GM21515 (cell line): ENCODE measurements around the gene GJD4.

Source experiments
- ATAC-seq: cut with Tn5 transposase; IDR thresholded peaks from one replicate; pipeline ENCODE4 v1.9.1; 2021; ENCODE audit not compliant: unreplicated experiment

GJD4 gene, protein sequence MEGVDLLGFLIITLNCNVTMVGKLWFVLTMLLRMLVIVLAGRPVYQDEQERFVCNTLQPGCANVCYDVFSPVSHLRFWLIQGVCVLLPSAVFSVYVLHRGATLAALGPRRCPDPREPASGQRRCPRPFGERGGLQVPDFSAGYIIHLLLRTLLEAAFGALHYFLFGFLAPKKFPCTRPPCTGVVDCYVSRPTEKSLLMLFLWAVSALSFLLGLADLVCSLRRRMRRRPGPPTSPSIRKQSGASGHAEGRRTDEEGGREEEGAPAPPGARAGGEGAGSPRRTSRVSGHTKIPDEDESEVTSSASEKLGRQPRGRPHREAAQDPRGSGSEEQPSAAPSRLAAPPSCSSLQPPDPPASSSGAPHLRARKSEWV

GRCh38 chr10:35605191-35605590, at the start of gene GJD4:
Gene GJD4, plus strand, starts transcription at chr10:35605341. Its CDS starts 227 bp downstream, at chr10:35605568.
- no peak for ATAC-seq

DNA sequence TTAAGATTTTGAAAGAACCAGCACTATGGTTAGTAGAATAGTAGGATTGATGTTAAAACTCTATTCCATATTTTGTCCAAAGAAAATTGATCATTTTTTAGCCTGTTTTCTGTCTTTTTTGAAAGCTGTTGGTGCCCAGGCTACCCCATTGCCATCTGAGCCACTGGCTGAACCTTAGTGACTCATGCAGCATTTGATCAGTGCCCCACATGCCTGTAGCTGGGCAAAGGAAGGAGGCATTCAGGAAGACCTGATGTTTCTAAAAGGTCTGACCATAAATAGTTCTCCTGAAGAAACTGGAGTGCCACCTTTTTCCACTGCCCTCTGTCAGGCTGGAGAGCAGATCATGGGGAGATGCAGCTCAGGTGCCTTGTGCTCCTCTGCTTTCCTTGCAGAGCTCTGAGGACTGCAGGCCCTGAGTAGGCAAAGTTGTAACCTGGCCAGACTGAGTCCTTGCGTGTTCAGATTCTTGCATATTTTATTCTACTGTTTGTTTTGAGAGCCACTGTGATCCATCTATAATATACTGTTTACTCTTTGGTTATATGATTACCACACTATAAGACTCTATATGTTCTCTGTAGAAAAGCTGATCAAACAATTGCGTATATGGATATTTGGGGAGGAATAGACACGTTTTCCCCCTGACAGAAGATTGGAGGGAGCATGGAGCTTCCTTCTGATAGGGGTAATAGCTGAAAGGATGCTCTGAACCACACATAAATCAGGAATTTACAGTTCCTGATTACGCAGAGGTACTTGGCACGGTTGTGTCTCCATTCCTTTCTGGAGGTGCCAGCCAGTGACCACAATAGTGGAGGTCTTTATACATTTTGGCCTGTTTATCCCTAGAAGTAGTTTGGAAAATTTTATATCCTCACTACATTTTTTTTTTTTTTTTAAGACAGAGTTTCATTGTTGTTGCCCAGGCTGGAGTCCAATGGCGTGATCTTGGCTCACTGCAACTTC, 48.9 kb upstream of the GJD4 start:
- no peak for ATAC-seq

DNA sequence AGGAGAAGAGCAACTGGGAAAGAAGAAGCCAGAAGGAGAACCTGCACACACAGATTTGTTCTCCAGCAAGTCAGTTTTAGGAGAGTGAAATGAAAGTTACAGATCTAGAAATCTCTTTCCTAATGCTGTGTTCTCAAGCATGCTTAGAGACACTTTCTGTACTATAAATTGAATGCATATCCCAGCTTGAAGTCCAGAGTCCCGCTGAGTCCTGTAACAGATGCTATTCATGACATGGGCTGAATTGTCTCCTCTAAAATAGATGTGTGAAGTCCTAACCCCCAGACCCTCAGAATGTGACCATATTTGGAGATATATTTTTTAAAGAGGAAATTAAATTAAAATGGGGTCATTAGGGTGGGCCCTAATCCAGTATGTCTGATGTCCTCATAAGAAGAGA, 46.9 kb upstream of the GJD4 start:
- no peak for ATAC-seq

- ATAC-seq, result no peak
Observed at GRCh38 chr10:35559416-35559815, 45.7 kb upstream of the GJD4 start.

DNA sequence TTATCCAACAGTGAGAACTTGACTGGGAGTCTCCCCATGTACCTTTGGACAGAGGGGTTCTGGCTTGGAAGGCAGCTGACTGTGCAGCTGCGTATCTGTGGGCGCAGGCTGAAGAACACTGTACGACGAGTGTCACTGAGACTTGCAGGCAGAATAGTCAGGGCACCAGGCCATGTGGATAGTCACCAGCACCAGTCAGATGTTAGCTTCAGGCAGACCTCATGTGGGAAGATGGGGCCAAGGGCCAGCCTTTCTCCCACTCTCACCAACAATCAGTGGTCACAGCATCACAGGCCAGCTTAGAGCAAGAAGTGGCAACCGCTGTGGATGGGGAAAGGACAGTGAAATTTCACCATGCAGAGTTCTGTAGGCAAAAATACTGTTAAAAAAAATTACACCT, 43.4 kb upstream of the GJD4 start:
- no peak for ATAC-seq

DNA sequence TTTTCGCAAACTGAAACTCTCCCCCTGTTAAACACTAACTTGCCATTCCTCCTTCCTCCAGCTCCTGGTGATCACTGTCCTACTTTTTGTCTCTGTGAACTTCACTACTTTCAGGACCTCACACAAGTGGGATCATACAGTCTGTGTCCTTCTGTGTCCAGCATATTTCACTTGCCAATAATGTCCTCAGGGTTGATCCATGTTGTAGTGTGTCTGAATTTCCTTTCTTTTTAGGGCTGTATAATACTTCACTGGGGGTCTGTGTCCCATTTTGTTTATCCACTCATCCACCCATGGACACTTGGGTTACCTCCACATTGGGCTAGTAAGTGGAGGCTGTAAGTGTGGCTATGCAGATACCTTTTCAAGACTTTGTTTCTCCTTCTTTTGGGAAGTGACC, 42.7 kb upstream of the GJD4 start:
- ATAC-seq, result no peak

DNA sequence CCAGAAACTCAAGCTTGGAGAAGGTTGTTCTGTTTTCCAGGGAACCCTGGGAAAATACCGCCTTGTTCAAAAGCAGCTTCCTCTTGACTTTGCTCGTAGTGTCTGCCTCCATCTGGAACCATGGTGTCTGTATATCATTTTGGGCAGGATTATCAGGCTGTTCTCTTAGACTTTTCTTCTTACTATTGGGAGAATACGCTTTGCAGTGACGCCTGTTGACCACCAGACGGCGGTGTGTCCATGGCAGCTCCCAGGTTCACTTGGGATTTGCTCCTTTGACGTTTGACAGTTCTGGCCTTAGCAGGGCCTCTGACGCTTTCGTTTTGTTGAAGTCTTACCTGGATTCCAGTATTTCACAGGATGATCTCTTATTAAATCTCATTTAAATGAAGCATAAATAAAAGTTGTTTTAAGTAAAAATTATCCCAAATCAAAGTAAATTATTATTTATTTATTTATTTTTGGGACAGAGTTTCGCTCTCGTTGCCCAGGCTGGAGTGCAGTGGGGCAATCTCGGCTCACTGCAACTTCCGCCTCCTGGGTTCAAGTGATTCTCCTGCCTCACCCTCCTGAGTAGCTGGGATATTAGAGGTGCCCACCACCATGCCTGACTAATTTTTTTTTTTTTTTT, 41.8 kb upstream of the GJD4 start:
- ATAC-seq, result peak; percentile 52

DNA sequence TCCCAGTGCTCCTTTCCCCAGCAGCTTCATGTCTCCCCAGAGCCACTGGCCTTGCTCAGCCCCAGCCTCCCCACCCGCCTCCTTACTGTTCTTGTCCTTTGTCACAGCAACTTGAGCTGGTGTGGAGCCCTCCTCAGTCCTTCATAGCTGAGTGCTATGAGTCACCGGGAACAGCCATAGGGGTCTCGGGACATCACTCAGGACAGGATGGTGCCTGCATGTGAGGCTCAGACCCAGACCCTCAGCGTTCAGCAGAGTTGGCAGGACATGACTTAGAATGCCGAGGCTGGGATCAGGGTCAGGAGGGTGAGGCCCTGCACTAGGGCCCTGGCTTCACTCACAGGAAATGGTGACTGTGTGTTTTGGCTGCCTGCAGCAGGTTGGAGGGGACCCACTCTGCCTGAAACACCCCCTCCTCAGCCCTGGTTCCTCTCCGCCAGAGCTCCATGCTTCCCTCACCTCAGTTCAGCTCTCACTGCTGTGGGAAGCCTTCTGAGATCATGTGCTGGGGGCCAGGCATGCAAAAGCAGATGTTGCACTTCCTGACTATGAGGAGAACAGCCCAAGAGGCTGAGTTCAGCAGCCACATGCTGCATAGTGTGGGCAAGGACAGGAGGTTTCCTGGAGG, 40.7 kb upstream of the GJD4 start:
- peak; percentile 57 for ATAC-seq

GRCh38 chr10:35565602-35566081, 39.5 kb upstream of the GJD4 start:
- no peak for ATAC-seq

DNA sequence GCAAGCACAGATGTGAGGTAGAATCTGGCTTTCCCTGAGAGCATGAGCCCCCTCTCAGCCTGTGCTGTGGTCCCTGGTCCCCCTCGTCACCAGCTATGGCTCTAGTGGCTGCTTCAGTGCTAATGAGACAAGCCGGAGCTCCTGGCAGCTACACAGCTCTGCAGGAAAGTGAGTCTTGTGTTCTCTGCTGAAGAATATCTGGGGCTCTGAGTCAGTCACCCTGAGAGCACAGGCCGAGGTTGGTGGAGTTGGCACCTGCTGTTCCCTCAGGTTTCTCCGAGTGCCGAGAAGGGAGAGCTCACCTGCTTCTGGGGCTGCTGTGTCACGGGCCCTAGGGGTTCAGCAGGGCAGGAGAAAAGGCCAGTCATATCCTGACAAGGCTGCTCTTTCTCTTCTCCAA, 37.2 kb upstream of the GJD4 start:
- ATAC-seq, result no peak

GRCh38 chr10:35568483-35569015, 36.6 kb upstream of the GJD4 start:
- ATAC-seq, result no peak

GRCh38 chr10:35569111-35569707, 35.9 kb upstream of the GJD4 start:
- ATAC-seq, result no peak

DNA sequence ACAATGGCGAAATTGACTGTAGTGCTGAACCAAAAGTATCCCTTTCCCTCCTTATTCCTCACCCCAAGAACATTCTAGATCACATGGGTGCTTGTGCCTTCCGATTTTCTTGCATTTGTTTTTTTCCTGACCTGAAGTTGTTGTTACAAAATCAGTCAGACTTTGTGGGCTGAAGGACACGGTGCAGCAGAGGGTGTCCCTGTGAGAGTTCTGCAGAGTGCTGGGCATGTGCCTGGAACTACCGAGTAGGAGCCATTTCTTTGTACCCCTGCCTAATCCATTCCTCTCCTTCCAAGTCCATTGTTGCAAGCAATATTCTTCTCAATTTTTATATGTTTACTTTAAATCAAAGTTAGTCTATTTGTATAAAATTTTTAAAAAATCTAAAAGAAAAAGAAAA, 35.3 kb upstream of the GJD4 start:
- no peak for ATAC-seq

DNA sequence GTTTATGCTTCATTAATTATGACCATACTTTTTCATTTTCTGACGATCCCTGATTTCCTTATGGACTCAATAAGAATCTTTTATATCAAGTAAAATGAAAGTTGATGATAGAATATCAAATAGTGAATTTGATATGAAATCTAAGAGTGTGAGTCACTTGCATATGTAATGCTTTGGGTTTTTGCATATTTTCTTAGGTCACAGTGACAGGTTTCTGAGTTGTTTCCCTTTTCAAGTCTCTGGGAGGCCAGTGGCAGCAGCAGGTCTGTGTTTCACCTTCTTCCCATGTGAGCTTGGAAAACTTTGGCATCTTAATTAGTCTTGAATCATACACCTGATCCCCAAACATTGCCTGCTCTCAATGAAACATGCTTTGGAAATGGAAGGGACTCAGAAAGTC, 34.7 kb upstream of the GJD4 start:
- ATAC-seq, result no peak

DNA sequence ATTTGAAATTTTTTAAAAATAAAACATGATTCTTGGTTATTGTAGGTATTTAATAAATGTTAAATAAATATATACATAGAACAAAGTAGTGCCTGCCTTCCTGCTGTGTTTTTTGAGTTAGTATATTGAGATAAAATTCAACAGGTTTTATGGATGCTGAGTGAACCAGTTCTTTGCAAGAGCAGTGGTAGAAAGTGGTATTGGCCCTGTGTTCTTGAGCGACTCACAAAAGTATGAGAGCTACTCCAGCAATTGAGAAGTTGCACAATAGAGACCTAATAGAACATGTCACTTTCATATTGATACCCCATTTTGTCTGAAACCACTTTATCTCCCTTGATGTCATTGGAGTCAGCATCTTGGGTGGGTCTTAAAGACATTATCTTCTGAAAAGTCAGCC, 32.6 kb upstream of the GJD4 start:
- ATAC-seq, result no peak

GRCh38 chr10:35573796-35574195, 31.3 kb upstream of the GJD4 start:
- ATAC-seq, result no peak

- no peak for ATAC-seq
Observed at GRCh38 chr10:35574924-35575352, 30.2 kb upstream of the GJD4 start.

- ATAC-seq, result no peak
Observed at GRCh38 chr10:35575640-35576039, 29.5 kb upstream of the GJD4 start.

GRCh38 chr10:35576730-35577129, 28.4 kb upstream of the GJD4 start:
- ATAC-seq, result no peak

- ATAC-seq, result no peak
Observed at GRCh38 chr10:35577926-35578617, 27.1 kb upstream of the GJD4 start.
